Keratinocyte (primary cell): Measurements from ENCODE around the gene ASS1. TPM values are rescaled to one million over a fixed set of nuclear protein-coding genes. Genes with fewer than 3 reads are reported as not detected.

Experiments used
- DNase-seq: peaks from one replicate; pipeline ENCODE4 v3.0.0-alpha.2; 2011; ENCODE audit warnings: low read depth, missing footprints, low spot score
- FAIRE-seq: peaks from 2 replicates; lab custom pipeline; 2011; peaks lifted over from hg19 to GRCh38; lab: Jason Lieb, UNC
- H2AFZ ChIP-seq: 2 replicates; pipeline ENCODE4 v1.6.0; 2012; ENCODE audit warnings: low read length, control low read depth, inconsistent platforms; ENCODE audit not compliant: control insufficient read depth
- H3K27ac ChIP-seq: 2 replicates; pipeline ENCODE4 v1.5.1; 2011; ENCODE audit warnings: low read length; ENCODE audit not compliant: control insufficient read depth, insufficient read depth
- H3K27me3 ChIP-seq: 3 replicates; pipeline ENCODE4 v1.6.0; 2011; ENCODE audit warnings: low read length; ENCODE audit not compliant: control insufficient read depth, insufficient read depth; ENCODE audit errors: extremely low read depth
- H3K36me3 ChIP-seq, 2 experiments: 2 replicates in 1 of 2; 3 replicates in 1 of 2; pipeline ENCODE4 v1.5.1; 2011; ENCODE audit warnings: low read length in 2 of 2, mild to moderate bottlenecking in 1 of 2; ENCODE audit not compliant: control insufficient read depth in 2 of 2, insufficient read depth in 2 of 2; ENCODE audit errors: extremely low read depth in 1 of 2
- H3K4me1 ChIP-seq: 3 replicates; pipeline ENCODE4 v1.5.1; 2011; ENCODE audit warnings: low read length; ENCODE audit not compliant: control insufficient read depth, insufficient read depth; ENCODE audit errors: extremely low read depth
- H3K4me2 ChIP-seq: 3 replicates; pipeline ENCODE4 v1.6.0; 2011; ENCODE audit warnings: low read depth, low read length; ENCODE audit not compliant: control insufficient read depth, insufficient read depth; ENCODE audit errors: extremely low read depth
- H3K4me3 ChIP-seq, 3 experiments: fragments of 200-600 bp in 1 of 3; sonication (generic) in 1 of 3; 2 replicates in 2 of 3; 3 replicates in 1 of 3; pipeline ENCODE4 v1.5.1; 2011 to 2016; ENCODE audit warnings: low read length in 3 of 3, mild to moderate bottlenecking in 3 of 3, control low read depth in 2 of 3, inconsistent platforms in 1 of 3, low read depth in 1 of 3, mixed read lengths in 1 of 3, mixed run types in 1 of 3, moderate library complexity in 1 of 3; ENCODE audit not compliant: control insufficient read depth in 2 of 3, insufficient read depth in 2 of 3; ENCODE audit errors: extremely low read depth in 1 of 3
- H3K79me2 ChIP-seq: 2 replicates; pipeline ENCODE4 v1.6.0; 2012; ENCODE audit warnings: low read length; ENCODE audit not compliant: control insufficient read depth, insufficient read depth
- H3K9ac ChIP-seq: 3 replicates; pipeline ENCODE4 v1.6.0; 2011; ENCODE audit warnings: low read length; ENCODE audit not compliant: control insufficient read depth, insufficient read depth; ENCODE audit errors: extremely low read depth
- H3K9me1 ChIP-seq: 3 replicates; pipeline ENCODE4 v1.6.0; 2011; ENCODE audit warnings: low read length; ENCODE audit not compliant: control insufficient read depth, insufficient read depth; ENCODE audit errors: extremely low read depth
- H3K9me3 ChIP-seq: 2 replicates; pipeline ENCODE4 v1.5.1; 2012; ENCODE audit warnings: low read depth, low read length; ENCODE audit not compliant: control insufficient read depth
- H4K20me1 ChIP-seq: 3 replicates; pipeline ENCODE4 v1.6.0; 2011; ENCODE audit warnings: low read length; ENCODE audit not compliant: control insufficient read depth, insufficient read depth; ENCODE audit errors: extremely low read depth
- EZH2 ChIP-seq: IDR thresholded peaks from one replicate; pipeline ENCODE4 v1.6.1; 2012; ENCODE audit warnings: inconsistent platforms, mild to moderate bottlenecking, low read length, moderate library complexity
- dilution Hi-C: fragments of 300-500 bp; cut with MboI; formaldehyde crosslinking; loops from one replicate; pipeline ENCODE4 v1.7.0; 2020; ENCODE audit warnings: low sequenced_read_pairs; ENCODE audit not compliant: extremely low pct_ligation_motif_present
- polyA plus RNA-seq, 5 experiments: library from polyadenylated mRNA; depleted of rRNA in 3 of 5; stranded (reverse) in 3 of 5; stranded (forward) in 1 of 5; unstranded in 1 of 5; fragments of >200 nt; gene quantifications; 1 replicate in 1 of 5; 2 replicates in 3 of 5; 3 replicates in 1 of 5; pipeline versions ENCODE4 v1.2.1 to v1.2.3, GENCODE V29; 2011 to 2012; ENCODE audit warnings: missing spikeins in 2 of 5, low read depth in 1 of 5, low replicate concordance in 1 of 5
- TF ChIP-seq, protein P1 (sequence below), 3 experiments: IDR thresholded peaks in 1 of 3; conservative IDR thresholded peaks in 1 of 3; optimal IDR thresholded peaks in 1 of 3; 2 replicates in 2 of 3; 3 replicates in 1 of 3; pipeline versions ENCODE3 to v1.5.1; 2011; ENCODE audit warnings: low read length in 3 of 3, mild to moderate bottlenecking in 3 of 3, moderate library complexity in 2 of 3, control low read depth in 1 of 3, inconsistent platforms in 1 of 3; ENCODE audit not compliant: insufficient read depth in 2 of 3; ENCODE audit errors: extremely low read depth in 1 of 3

ASS1 gene
- polyA plus RNA-seq, 1 donor (not counting 4 experiments of a cell fraction or from before 2014, with no cell fraction given) = 52.4 TPM

DNA sequence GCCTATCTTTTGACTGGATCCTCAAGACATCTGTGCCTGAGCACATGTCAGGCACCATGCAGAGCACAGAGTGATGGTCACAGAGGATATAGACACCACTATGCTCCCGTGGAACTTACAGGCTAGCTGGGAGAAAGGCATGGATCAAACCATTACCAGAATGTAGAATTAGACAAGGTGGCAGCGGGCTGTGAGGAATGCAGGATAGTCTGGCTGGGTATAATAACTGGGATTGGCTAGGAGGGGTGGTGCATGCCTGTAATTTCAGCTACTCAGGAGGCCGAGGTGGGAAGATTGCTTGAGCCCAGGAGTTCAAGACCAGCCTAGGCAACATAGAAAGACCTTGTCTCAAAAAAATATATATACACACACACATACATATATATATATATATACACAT is 50.3 kb downstream of the ASS1 start:
- Histone ChIP-seq H3K27ac (no peak overlapping the region), H3K4me2 (no peak overlapping the region), H3K27me3 (no peaks in the 10 kb centered on the region), H3K9ac (no peak overlapping the region), H3K9me1 (no peaks in the 10 kb centered on the region), H3K4me3 (no peak overlapping the region), H4K20me1 (no peaks in the 10 kb centered on the region), H3K79me2 (no peaks in the 10 kb centered on the region), H3K9me3 (peaks cover 6% of the 10 kb centered on the region), H3K36me3 (no peaks in the 10 kb centered on the region), H2AFZ (no peak overlapping the region), H3K4me1 (no peaks in the 10 kb centered on the region)
- no peak for TF ChIP-seq EZH2
- TF ChIP-seq, protein P1, sequence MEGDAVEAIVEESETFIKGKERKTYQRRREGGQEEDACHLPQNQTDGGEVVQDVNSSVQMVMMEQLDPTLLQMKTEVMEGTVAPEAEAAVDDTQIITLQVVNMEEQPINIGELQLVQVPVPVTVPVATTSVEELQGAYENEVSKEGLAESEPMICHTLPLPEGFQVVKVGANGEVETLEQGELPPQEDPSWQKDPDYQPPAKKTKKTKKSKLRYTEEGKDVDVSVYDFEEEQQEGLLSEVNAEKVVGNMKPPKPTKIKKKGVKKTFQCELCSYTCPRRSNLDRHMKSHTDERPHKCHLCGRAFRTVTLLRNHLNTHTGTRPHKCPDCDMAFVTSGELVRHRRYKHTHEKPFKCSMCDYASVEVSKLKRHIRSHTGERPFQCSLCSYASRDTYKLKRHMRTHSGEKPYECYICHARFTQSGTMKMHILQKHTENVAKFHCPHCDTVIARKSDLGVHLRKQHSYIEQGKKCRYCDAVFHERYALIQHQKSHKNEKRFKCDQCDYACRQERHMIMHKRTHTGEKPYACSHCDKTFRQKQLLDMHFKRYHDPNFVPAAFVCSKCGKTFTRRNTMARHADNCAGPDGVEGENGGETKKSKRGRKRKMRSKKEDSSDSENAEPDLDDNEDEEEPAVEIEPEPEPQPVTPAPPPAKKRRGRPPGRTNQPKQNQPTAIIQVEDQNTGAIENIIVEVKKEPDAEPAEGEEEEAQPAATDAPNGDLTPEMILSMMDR (optimal IDR thresholded peaks at IDR 0.05 in 1 of 3, IDR thresholded peaks at IDR 0.05 in 1 of 3, conservative IDR thresholded peaks at IDR 0.05 in 1 of 3; ENCODE audit: extremely low read depth in 1 of 3, insufficient read depth in 2 of 3, low read length in 3 of 3) = no peak
- DNase-seq (no peak), FAIRE-seq (no peak)
- dilution Hi-C loops = no loop called here

- H3K36me3 ChIP-seq = no peaks in the 10 kb centered on the region
- no peak overlapping the region for H3K9ac ChIP-seq
- H3K4me1 ChIP-seq = no peaks in the 10 kb centered on the region
- H2AFZ ChIP-seq = no peak overlapping the region
- no peaks in the 10 kb centered on the region for H3K79me2 ChIP-seq
- no peaks in the 10 kb centered on the region for H3K9me1 ChIP-seq
- no peak overlapping the region for H3K4me3 ChIP-seq
- no peak overlapping the region for H3K4me2 ChIP-seq
- dilution Hi-C loops = no loop called here
- DNase-seq = no peak
- no peak for TF ChIP-seq EZH2
- TF ChIP-seq, protein P1 (optimal IDR thresholded peaks at IDR 0.05 in 1 of 3, IDR thresholded peaks at IDR 0.05 in 1 of 3, conservative IDR thresholded peaks at IDR 0.05 in 1 of 3; ENCODE audit: extremely low read depth in 1 of 3, insufficient read depth in 2 of 3, low read length in 3 of 3) = no peak
- no peaks in the 10 kb centered on the region for H3K27me3 ChIP-seq
- H3K27ac ChIP-seq = no peak overlapping the region
- H4K20me1 ChIP-seq = no peaks in the 10 kb centered on the region
- peaks cover 6% of the 10 kb centered on the region for H3K9me3 ChIP-seq
- no peak for FAIRE-seq
Measured at GRCh38 chr9:130497139-130497538, 52.4 kb downstream of the ASS1 start.
